ENCODE data around the gene SFMBT2.
"Not testable (repeated sequence)": the region's sequence is repeated elsewhere in the genome, so short reads cannot be mapped to it uniquely, and the experiment has no call there.

The SFMBT2 gene

DNA sequence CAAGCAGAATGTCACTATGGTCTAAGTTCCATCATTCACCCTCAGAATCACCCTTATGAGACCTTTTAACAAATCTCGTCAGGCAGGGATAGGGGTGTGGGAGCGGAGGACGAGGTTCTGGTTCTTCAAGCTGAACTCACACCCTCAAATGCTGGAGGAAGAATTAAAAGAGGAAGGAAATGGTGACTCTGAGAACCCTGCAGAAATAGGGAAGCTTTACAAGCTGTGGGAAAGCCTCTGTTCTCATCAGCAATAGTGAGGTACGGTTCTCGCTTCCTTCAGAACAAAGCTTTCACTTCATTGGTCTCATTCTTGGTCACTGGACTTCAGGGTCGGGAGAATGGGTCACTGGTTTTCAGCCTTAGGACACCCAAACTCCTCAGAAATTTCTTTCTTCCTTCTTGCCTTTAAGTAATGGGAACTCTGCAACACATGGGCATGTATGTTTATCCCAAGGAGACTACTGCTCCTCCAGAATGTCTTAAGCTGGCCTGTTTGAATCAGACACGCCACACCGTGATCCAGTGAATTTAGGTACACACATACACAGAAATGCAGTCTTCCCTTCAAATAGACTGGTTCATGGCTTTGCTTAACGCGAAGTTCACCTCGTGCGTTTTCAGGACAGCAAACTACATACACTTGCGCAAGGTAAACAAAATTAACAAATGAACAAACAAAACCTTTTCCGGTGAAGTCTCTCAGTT, 226.0 kb downstream of the SFMBT2 start:
- no peak for DNase-seq (ENCODE audit: low spot score)

GRCh38 chr10:7184116-7184515, 226.7 kb downstream of the SFMBT2 start:
- not testable (repeated sequence) for DNase-seq (ENCODE audit: low spot score)

DNA sequence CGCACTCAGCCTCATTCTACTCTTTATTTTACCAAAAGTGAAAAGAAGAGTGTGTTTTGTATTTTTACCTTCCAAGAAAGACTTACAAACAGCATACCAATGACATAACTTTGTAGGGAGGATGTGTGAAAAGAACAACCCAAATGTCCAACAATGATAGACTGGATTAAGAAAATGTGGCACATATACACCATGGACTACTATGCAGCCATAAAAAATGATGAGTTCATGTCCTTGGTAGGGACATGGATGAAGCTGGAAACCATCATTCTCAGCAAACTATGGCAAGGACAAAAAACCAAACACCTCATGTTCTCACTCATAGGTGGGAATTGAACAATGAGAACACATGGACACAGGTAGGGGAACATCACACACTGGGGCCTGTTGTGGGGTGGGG, 228.5 kb downstream of the SFMBT2 start:
- not testable (repeated sequence) for DNase-seq (ENCODE audit: low spot score)

DNA sequence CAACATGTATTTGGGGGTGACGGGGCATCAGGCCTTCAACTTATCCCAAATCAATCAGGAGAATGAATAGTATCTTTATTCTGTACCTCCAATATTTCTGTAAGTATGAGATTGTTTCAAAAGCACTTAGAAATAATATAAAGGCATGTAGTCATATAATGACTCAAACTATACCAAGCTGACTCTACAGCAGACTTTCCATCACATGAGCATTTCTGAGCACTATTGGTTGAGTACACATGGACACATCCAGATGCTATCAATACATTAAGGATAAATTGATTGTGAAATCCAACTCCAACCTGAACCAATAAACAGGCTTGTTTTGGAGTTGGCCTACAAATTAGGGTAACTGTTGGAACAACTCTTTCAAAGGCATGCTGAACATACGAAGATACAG, 229.4 kb downstream of the SFMBT2 start:
- DNase-seq (ENCODE audit: low spot score), result no peak

- DNase-seq (ENCODE audit: low spot score), result no peak
Observed at GRCh38 chr10:7179536-7179935, 231.3 kb downstream of the SFMBT2 start.

GRCh38 chr10:7173948-7174347, 236.9 kb downstream of the SFMBT2 start:
- DNase-seq (ENCODE audit: low spot score), result no peak

- DNase-seq (ENCODE audit: low spot score), result no peak
Observed at GRCh38 chr10:7171825-7172224, 239.0 kb downstream of the SFMBT2 start.

DNA sequence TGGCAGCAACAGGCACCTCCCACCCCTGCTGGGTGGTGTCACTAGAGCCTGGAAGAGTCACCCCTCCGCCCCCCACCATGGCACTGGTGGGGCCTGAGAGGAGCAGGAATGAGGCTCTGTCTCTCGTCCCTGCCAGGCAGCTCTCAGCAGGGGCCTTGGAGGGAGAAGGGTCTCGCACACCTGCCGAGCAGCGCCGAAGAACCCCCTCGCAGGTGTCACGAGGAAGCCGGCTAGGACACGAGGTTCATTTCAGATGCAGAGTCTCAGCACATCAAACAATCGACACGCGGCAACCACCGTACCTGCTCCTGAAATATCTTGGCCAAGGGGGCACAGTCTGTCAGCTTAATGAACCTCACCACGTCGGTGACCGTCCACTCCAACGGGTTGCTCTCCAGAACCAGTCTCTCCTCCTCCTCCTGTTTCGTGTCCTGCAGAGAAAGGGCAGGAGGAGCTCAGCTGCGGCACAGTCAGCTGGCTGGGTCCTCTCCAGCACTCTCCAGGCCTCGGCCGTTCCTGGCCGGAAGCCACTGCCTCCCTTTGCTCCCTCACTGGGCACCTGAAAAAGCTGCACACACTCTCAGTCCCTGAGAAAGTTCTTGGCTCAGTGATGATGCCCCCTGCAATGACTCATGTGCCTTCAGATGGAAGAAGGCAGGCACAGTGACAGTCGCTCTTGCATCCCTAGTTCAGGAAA, 240.1 kb downstream of the SFMBT2 start:
- no peak for DNase-seq (ENCODE audit: low spot score)

- no peak for DNase-seq (ENCODE audit: low spot score)
Observed at GRCh38 chr10:7168414-7168813, 242.4 kb downstream of the SFMBT2 start.

GRCh38 chr10:7165500-7166177, 245.2 kb downstream of the SFMBT2 start:
- no peak for DNase-seq (ENCODE audit: low spot score)

DNA sequence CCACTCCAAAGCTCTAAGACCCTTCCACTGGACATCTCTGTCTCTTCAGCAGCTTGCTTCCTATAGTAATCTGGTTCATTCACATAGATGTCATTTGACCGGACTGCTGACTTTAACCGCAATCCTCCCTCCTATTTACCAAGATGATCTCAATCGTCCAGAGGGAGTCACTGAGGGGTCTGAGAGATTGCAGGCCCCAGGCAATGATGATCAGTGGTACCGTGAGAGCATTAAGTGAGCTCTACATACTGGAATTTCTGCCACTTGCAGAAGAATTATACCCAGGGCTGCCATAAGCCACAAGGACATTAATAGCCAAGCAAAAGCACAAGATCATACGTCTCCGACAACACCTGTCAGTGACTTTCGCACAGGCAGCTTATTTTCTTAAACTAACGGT, 245.9 kb downstream of the SFMBT2 start:
- DNase-seq (ENCODE audit: low spot score), result no peak

DNA sequence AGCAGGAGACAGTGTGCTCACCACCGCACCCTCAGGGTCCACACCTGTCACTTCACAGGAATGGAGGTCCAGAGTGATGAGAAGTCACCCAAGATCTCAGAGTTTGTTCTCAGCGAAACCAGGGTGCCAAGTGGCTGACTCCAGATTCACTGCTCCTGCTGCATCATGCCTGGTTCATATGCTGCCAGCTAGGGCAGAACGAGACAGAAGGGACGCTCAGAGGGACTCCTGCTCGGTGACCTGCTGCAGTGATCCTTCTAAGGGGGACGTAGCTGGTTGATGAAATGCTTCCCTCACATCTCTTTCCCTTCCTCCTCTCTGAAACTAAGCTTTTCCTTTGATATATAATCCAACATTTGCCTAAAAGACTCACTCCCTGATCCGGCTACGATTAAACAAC, 248.5 kb downstream of the SFMBT2 start:
- no peak for DNase-seq (ENCODE audit: low spot score)

DNA sequence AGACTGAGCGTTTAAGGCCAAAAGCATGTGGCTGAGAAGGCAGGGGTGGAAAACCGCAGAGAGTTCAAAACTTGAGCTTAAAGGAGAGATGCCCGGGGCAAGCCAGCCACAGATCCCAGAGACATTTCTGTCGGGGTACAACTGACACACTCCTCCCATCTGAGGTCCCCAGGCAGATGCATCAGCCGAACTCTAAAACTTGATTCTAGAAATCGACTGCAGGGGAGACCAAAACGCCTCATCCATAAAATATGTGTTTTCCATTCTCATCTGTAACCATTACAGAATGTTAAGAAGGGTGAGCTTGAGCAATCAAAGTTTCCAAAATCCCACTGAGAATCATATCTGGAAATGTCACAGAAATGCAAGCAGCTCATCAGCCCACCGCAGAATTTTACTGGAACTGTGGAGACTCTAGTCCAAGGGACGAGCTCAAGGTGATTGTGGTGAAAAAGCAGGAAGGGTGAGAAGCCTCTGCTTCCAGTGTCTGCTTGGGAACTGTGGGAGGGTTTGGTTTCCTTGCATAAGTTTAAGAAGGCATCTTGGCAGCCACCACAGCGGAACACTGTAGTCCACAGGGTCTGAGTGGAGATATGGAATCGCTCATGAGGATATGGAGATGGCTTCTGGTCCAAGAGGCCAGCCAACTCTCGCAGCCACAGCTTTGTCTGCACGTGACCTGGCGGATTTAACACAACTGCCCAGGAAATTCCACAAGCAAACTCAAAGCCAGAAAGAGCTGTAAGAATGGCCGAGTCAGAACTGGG, 249.2 kb downstream of the SFMBT2 start:
- DNase-seq (ENCODE audit: low spot score), result no peak

DNA sequence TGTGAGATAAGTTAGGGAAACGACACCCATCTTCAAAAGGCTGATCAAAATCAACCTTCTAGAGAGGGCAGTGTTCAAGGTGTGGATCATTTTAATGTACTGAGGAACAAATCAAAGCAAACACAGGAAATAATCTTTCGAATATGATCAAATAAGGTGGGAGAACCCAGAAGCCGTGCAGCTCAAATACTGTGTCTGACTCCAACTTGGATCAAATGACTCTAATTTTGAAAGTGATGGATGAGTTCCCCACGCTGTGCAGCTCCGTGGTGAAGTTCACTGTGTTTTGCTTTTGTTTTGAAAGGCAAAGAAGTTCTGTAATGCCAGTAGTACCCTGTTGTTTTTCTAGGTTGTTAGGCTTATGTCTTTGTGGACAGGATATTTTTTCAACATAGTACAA, 250.9 kb downstream of the SFMBT2 start:
- no peak for DNase-seq (ENCODE audit: low spot score)

DNA sequence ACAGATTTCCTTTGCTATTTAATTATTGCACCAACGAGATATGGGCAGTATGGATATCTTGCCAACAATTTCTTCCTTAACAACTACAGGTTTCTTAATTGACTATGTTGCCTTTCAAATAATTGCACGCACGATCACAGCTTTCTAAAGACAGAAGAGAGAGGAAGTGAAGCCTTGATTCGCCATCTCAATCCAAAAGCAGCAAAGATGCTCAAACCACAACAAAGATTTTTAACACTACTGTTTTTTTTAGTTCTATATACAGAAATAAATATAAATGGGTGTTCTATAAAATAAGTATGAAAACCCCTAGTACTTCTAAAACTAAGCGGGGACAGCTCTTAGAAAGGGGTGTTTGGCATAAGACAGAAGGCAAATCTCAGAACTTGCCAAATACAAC, 251.3 kb downstream of the SFMBT2 start:
- no peak for DNase-seq (ENCODE audit: low spot score)

- no peak for DNase-seq (ENCODE audit: low spot score)
Observed at GRCh38 chr10:7157091-7157490, 253.7 kb downstream of the SFMBT2 start.

- DNase-seq (ENCODE audit: low spot score), result no peak
Observed at GRCh38 chr10:7153750-7154149, 257.1 kb downstream of the SFMBT2 start.

DNA sequence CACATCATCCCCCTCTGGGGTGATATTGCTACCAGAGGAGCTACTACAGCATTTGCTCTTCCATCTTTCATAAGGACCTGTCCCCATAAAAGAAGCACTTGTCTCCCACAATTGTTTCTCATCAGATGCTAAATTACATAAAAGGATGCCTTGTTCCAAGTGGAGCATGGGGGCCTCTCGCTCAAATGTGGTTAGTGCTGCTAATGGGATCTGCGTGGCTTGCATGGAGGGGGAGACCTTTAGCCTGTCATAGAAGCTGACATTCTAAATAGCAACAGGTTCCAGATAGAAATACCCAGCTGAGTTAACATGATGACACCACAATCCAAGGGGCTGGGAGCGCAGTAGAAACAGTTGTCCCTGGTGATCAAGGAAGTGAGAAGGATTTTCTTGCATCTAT, 257.9 kb downstream of the SFMBT2 start:
- no peak for DNase-seq (ENCODE audit: low spot score)

DNA sequence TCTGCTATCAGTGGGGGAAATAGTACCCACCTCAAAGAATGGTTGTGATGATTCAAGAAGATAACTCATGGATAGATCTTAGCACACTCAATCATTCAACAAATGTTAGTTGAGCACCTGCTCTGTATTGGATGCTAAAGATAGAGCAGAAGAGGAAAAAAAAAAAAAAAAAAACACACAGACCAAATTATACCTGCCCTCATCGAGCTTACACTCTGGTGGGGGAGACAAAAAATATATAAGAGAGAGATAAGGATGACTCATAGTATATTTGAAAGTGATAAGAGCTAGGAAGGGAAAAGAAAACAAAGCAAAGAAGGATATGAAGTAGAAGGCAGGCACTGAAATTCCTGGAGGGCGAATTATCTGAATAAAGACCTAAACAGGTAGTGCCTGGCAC, 258.5 kb downstream of the SFMBT2 start:
- DNase-seq (ENCODE audit: low spot score), result no peak

DNA sequence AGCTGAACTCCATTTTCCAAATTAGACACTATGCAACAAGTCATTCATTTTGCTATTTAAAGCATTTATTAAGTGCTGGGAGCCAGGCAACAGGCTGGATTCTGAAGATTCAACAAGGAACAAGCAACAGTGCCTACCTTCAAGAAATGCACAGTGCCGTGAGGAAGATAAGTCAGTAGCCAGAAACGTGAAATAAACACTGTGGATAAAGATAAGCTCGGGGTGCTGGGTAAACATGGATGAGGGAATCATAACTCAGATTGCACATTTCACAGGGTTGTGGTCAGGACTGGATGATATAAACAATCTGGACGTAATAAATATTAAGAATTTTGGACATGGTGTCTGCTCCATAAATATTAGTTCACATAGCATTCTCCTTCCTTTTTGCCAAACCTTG, 259.3 kb downstream of the SFMBT2 start:
- no peak for DNase-seq (ENCODE audit: low spot score)

DNA sequence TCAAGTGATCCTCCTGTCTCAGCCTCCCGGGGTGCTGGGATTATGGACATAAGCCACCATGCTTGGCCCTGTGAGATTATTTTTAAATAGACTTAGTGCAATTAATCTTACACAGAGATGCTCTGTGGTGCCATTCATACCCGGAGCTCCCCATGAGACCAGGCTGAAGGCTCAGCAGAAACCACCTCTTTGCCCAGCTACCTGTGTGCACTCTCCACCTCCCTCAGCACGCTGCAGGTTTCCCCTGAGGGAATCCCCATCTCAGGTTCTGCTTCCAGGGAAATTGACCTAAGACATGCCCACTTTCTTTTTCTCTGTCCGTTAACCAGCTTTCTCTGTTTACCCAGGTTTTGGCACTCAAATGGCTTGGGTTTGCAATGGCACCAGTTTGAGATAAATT, 260.5 kb downstream of the SFMBT2 start:
- DNase-seq (ENCODE audit: low spot score), result no peak

- no peak for DNase-seq (ENCODE audit: low spot score)
Observed at GRCh38 chr10:7146189-7146588, 264.6 kb downstream of the SFMBT2 start.

- no peak for DNase-seq (ENCODE audit: low spot score)
Observed at GRCh38 chr10:7136016-7136415, 274.8 kb downstream of the SFMBT2 start.
